Measurements from ENCODE around the gene ZNF470. TPM values are rescaled to one million over a fixed set of nuclear protein-coding genes. Genes with fewer than 3 reads are reported as not detected.

ZNF470 gene
- total RNA-seq (2022) (0.43 and 1.1 TPM in 2 replicates), Bru-seq, nascent RNA (percentile 35 among the genes with signal in this experiment), BruChase-seq, experiment 1, labeled RNA remaining after a 2-hour chase (percentile 31 among the genes with signal in this experiment), BruChase-seq, experiment 2, labeled RNA remaining after a 6-hour chase (percentile 21 among the genes with signal in this experiment)
- long read RNA-seq, full-length matches to known transcripts: 1 of 1 reads
- long read RNA-seq, partial matches to known transcripts: 0 of 1 reads
- long read RNA-seq, other reads (novel, unspliced or antisense): 0 of 1 reads

GRCh38 chr19:56567274-56568120, at the start of gene ZNF470:
Gene ZNF470 (plus strand): TSS chr19:56567468. CDS start chr19:56570312, 2,844 bp downstream.
- Histone ChIP-seq H3K4me3 (ENCODE audit: low read depth, low read length) (peak within 1 kb of the TSS; percentile 61), H3K36me3 (ENCODE audit: control insufficient read depth, insufficient read depth, low read length) (no peaks in the 10 kb centered on the region), H3K4me1 (no peaks in the 10 kb centered on the region), H3K27me3 (replicated peaks; ENCODE audit: control insufficient read depth, insufficient read depth, low read length) (no peaks in the 10 kb centered on the region), H3K9me3 (peaks cover 45% of the 10 kb centered on the region)
- no peak for TF ChIP-seq CTCF (IDR thresholded peaks at IDR 0.05; ENCODE audit: insufficient read depth in 1 of 2, low read depth in 1 of 2, low read length in 1 of 2, severe bottlenecking in 1 of 2, unreplicated experiment in 1 of 2)
- DNase-seq: peak; percentile 79 to 92
- ChIA-PET CTCF (no interaction called here), POLR2A (no interaction called here)
- Mint-ChIP-seq H3K27ac (ENCODE audit: unreplicated experiment) (peak within 1 kb of the TSS; percentile 62), H3K36me3 (ENCODE audit: insufficient read depth, unreplicated experiment) (peaks cover 6% of the 10 kb centered on the region), H3K27me3 (ENCODE audit: insufficient read depth, unreplicated experiment) (no peaks in the 10 kb centered on the region), H3K9me3 (ENCODE audit: unreplicated experiment) (peaks cover 35% of the 10 kb centered on the region), H3K4me3 (ENCODE audit: unreplicated experiment) (peak within 1 kb of the TSS; percentile 92), H3K4me1 (ENCODE audit: low read depth, unreplicated experiment) (no peaks in the 10 kb centered on the region)
- intact Hi-C loops (cut with micrococcal nuclease; ENCODE audit: unreplicated experiment): loop anchor here (1.0 kb wide), 1 partner anchor 28 kb away; the partner anchor contains the start of gene ZNF71
- no TSS peak for BruUV-seq (replicated peaks)

GRCh38 chr19:56525214-56525860, 41.9 kb upstream of the ZNF470 start:
- Histone ChIP-seq H3K4me3 (ENCODE audit: low read depth, low read length) (no peak overlapping the region), H3K27me3 (replicated peaks; ENCODE audit: control insufficient read depth, insufficient read depth, low read length) (no peaks in the 10 kb centered on the region), H3K9me3 (peaks cover 53% of the 10 kb centered on the region), H3K4me1 (no peaks in the 10 kb centered on the region), H3K36me3 (ENCODE audit: control insufficient read depth, insufficient read depth, low read length) (no peaks in the 10 kb centered on the region)
- no peak for DNase-seq
- intact Hi-C loops (cut with micrococcal nuclease; ENCODE audit: unreplicated experiment): no loop called here
- Mint-ChIP-seq H3K27me3 (ENCODE audit: insufficient read depth, unreplicated experiment) (no peaks in the 10 kb centered on the region), H3K4me3 (ENCODE audit: unreplicated experiment) (no peak overlapping the region), H3K9me3 (ENCODE audit: unreplicated experiment) (peaks cover 76% of the 10 kb centered on the region), H3K4me1 (ENCODE audit: low read depth, unreplicated experiment) (no peaks in the 10 kb centered on the region), H3K27ac (ENCODE audit: unreplicated experiment) (no peak overlapping the region), H3K36me3 (ENCODE audit: insufficient read depth, unreplicated experiment) (no peaks in the 10 kb centered on the region)
- TF ChIP-seq CTCF (IDR thresholded peaks at IDR 0.05; ENCODE audit: insufficient read depth in 1 of 2, low read depth in 1 of 2, low read length in 1 of 2, severe bottlenecking in 1 of 2, unreplicated experiment in 1 of 2): no peak
- ChIA-PET POLR2A (no interaction called here), CTCF (no interaction called here)
- no TSS peak for BruUV-seq (replicated peaks)

- ChIA-PET CTCF (no interaction called here), POLR2A (no interaction called here)
- no peak overlapping the region for H3K27ac Mint-ChIP-seq (ENCODE audit: unreplicated experiment)
- H3K36me3 Mint-ChIP-seq (ENCODE audit: insufficient read depth, unreplicated experiment): no peaks in the 10 kb centered on the region
- no TSS peak for BruUV-seq (replicated peaks)
- Histone ChIP-seq H3K4me1 (no peaks in the 10 kb centered on the region), H3K27me3 (replicated peaks; ENCODE audit: control insufficient read depth, insufficient read depth, low read length) (no peaks in the 10 kb centered on the region), H3K4me3 (ENCODE audit: low read depth, low read length) (no peak overlapping the region), H3K9me3 (peaks cover 22% of the 10 kb centered on the region), H3K36me3 (ENCODE audit: control insufficient read depth, insufficient read depth, low read length) (no peaks in the 10 kb centered on the region)
- intact Hi-C loops (cut with micrococcal nuclease; ENCODE audit: unreplicated experiment): no loop called here
- no peak for DNase-seq
- TF ChIP-seq CTCF (IDR thresholded peaks at IDR 0.05; ENCODE audit: insufficient read depth in 1 of 2, low read depth in 1 of 2, low read length in 1 of 2, severe bottlenecking in 1 of 2, unreplicated experiment in 1 of 2): no peak
- H3K27me3 Mint-ChIP-seq (ENCODE audit: insufficient read depth, unreplicated experiment): no peaks in the 10 kb centered on the region
- H3K9me3 Mint-ChIP-seq (ENCODE audit: unreplicated experiment): peaks cover 49% of the 10 kb centered on the region
- H3K4me1 Mint-ChIP-seq (ENCODE audit: low read depth, unreplicated experiment): no peaks in the 10 kb centered on the region
- no peak overlapping the region for H3K4me3 Mint-ChIP-seq (ENCODE audit: unreplicated experiment)
Measured at GRCh38 chr19:56537442-56537841, 29.8 kb upstream of the ZNF470 start.

Data from Caco-2 (cell line).